Panc1 (cell line): ENCODE data around the gene ITPR2.

Source experiments
- CTCF ChIP-seq: fragments of 450-650 bp; IDR thresholded peaks from 2 replicates; pipeline ENCODE4 v1.5.1; 2017; ENCODE audit warnings: mild to moderate bottlenecking
- POLR2AphosphoS5 ChIP-seq: IDR thresholded peaks from 2 replicates; pipeline ENCODE4 v1.6.1; 2012; ENCODE audit warnings: mild to moderate bottlenecking, low read depth, low read length, moderate library complexity
- REST ChIP-seq, 2 experiments: IDR thresholded peaks; 2 replicates each; pipeline ENCODE4 v1.6.1; 2011 to 2012; ENCODE audit warnings: low read depth in 2 of 2, control low read depth in 1 of 2, low read length in 1 of 2, mild to moderate bottlenecking in 1 of 2, moderate library complexity in 1 of 2; ENCODE audit not compliant: insufficient read depth in 1 of 2
- SIN3A ChIP-seq: IDR thresholded peaks from 2 replicates; pipeline ENCODE4 v1.6.1; 2012; ENCODE audit warnings: low read depth, mild to moderate bottlenecking, low read length, moderate library complexity, borderline replicate concordance; ENCODE audit not compliant: insufficient read depth

GRCh38 chr12:26868447-26869103, 35.6 kb upstream of the ITPR2 start:
- TF ChIP-seq CTCF (no peak), REST (IDR thresholded peaks at IDR 0.05; ENCODE audit: insufficient read depth in 1 of 2, low read depth in 2 of 2, low read length in 1 of 2) (no peak), SIN3A (no peak), POLR2AphosphoS5 (no peak)
